Right kidney (tissue), 1 donor: Measurements from ENCODE around the gene ZBTB24.

ENCODE experiments used
- DNase-seq: peaks from one replicate; pipeline ENCODE4 v3.0.0-alpha.2; 2016

ZBTB24 gene

DNA sequence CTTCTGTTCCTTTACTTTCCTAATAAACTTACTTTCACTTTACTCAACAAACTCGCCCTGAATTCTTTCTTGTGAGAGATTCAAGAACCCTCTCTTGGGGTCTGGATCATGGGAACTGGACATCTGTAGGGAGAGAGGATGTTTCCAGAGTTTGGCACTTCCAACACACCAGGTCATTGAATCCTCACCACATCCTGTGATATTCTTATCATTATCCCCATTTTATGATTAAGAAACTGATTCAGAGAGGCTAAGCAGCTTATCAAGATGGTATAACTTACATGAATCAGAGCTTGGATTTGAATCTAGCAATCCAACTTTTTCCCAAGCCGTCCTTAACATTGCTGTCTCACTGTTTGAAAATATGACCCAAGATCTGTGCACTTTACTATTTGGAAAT is 58.1 kb downstream of the ZBTB24 start:
- DNase-seq, result no peak

DNA sequence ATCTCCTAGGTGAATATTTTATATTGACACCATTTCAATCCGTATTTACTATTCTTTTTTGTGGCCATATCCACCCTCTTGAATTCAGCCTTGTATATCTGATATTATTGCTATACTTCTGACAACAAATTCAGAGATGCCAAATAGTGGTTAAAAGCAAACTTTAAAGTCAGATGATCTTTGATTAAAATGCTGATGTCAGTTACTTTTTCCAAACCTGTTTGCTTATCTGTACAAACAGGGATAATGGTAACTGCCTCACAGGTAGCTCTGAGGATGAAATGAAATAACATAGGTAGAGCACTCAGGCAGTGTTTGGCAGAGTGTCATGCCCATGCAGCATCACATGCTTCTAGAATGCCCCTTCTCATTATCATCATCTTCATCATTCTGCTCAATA is 61.8 kb downstream of the ZBTB24 start:
- DNase-seq, result no peak

DNA sequence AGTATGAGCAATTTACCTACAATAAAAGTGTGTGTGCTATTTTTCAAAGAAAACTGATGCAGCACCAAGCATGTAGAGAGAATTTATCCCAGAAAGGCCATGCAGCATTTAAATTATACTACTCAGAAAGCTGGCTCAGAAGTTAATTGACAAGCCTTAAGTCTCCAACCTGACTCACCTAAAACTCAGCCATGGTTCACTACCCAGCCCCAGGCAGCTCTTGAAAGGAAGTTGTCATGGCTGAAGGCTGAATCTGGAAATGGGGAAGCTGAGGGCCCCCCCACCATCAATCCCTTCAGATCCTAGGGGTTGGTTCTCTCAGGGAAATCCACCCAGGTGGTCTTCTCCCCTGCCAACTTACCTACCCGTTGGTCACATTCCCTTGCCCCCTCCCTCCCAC is 62.3 kb downstream of the ZBTB24 start:
- no peak for DNase-seq

DNA sequence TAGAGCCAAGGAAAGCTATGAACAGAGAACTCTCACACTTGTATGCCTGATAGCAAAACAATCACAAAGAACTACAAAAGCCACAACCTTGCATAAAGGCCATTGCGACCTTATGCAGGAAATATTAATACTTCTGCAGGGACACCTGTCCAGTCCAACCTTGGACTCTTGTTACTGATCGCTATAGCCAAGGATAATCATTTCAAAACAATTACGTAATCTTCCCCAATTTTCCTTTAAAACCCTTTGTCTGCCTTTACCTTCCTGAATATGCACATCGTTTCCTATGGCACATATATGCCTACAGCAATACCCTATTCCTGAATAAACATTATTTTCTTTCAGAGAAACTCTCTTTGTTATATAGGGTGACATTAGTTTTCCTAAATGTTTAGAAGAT is 65.4 kb downstream of the ZBTB24 start:
- no peak for DNase-seq
